Panc1 (cell line): Measurements from ENCODE around the gene AATK. TPM values are rescaled to one million over a fixed set of nuclear protein-coding genes. Genes with fewer than 3 reads are reported as not detected.

Experiments used
- ATAC-seq: fragments of 200-7000 bp; cut with Tn5 transposase; 2 replicates; pipeline ENCODE4 v1.9.1; 2020; ENCODE audit warnings: mild to moderate bottlenecking, moderate library complexity
- BruUV-seq: library from RNA; stranded (reverse); fragments of 400-500 nt; replicated peaks from 2 replicates; lab custom pipeline; 2021; lab: Mats Ljungman, UMichigan
- CTCF ChIA-PET: fragments of 300-600 bp; sonication (Branson Sonifier 250); formaldehyde crosslinking; loops from one replicate; lab custom pipeline; 2022; ENCODE audit warnings: antibody characterized with exemption; lab: Charles Lee
- POLR2A ChIA-PET: fragments of 300-600 bp; sonication (Branson Sonifier 250); formaldehyde crosslinking; loops from one replicate; lab custom pipeline; 2022; ENCODE audit warnings: antibody characterized with exemption; lab: Charles Lee
- DNase-seq: peaks from one replicate; pipeline ENCODE4 v3.0.0-alpha.2; 2010; ENCODE audit warnings: low read depth, low spot score
- H3K27ac ChIP-seq: 2 replicates; pipeline ENCODE4 v1.5.1; 2011; ENCODE audit warnings: mild to moderate bottlenecking, low read length, inconsistent platforms
- H3K27me3 ChIP-seq: fragments of 200-500 bp; sonication (Bioruptor generic); 2 replicates; pipeline ENCODE4 v1.6.0; 2014; ENCODE audit warnings: low read length, inconsistent platforms; ENCODE audit not compliant: control insufficient read depth, insufficient read depth
- H3K36me3 ChIP-seq: fragments of 200-500 bp; sonication (Bioruptor generic); 2 replicates; pipeline ENCODE4 v1.5.1; 2014; ENCODE audit warnings: inconsistent platforms, mild to moderate bottlenecking, low read length, moderate library complexity; ENCODE audit not compliant: control insufficient read depth, insufficient read depth
- H3K4me1 ChIP-seq: 2 replicates; pipeline ENCODE4 v1.5.1; 2011; ENCODE audit warnings: inconsistent platforms, mild to moderate bottlenecking, low read length, moderate library complexity; ENCODE audit not compliant: control insufficient read depth, insufficient read depth
- H3K4me3 ChIP-seq, 2 experiments: 2 replicates each; pipeline ENCODE4 v1.5.1; 2011 to 2012; ENCODE audit warnings: low read depth in 2 of 2, low read length in 2 of 2, mild to moderate bottlenecking in 2 of 2, inconsistent platforms in 1 of 2, moderate library complexity in 1 of 2
- H3K9me3 ChIP-seq: fragments of 200-500 bp; sonication (Bioruptor generic); 2 replicates; pipeline ENCODE4 v1.5.1; 2014; ENCODE audit warnings: low read depth, mild to moderate bottlenecking, inconsistent platforms, low read length, moderate library complexity; ENCODE audit not compliant: control insufficient read depth, insufficient read depth
- CTCF ChIP-seq: fragments of 450-650 bp; IDR thresholded peaks from 2 replicates; pipeline ENCODE4 v1.5.1; 2017; ENCODE audit warnings: mild to moderate bottlenecking
- POLR2AphosphoS5 ChIP-seq: IDR thresholded peaks from 2 replicates; pipeline ENCODE4 v1.6.1; 2012; ENCODE audit warnings: mild to moderate bottlenecking, low read depth, low read length, moderate library complexity
- REST ChIP-seq, 2 experiments: IDR thresholded peaks; 2 replicates each; pipeline ENCODE4 v1.6.1; 2011 to 2012; ENCODE audit warnings: low read depth in 2 of 2, control low read depth in 1 of 2, low read length in 1 of 2, mild to moderate bottlenecking in 1 of 2, moderate library complexity in 1 of 2; ENCODE audit not compliant: insufficient read depth in 1 of 2
- SIN3A ChIP-seq: IDR thresholded peaks from 2 replicates; pipeline ENCODE4 v1.6.1; 2012; ENCODE audit warnings: low read depth, mild to moderate bottlenecking, low read length, moderate library complexity, borderline replicate concordance; ENCODE audit not compliant: insufficient read depth
- TCF7L2 ChIP-seq: IDR thresholded peaks from 2 replicates; pipeline ENCODE4 v1.6.1; 2011; ENCODE audit warnings: mild to moderate bottlenecking, low read depth, low read length, inconsistent platforms
- in situ Hi-C: cut with HindIII; loops from 2 replicates; pipeline ENCODE4 v1.10.0; 2016; ENCODE audit warnings: low sequenced_read_pairs, low pct_unique_long_range_greater_than_20kb
- intact Hi-C: fragments of 100-400 bp; cut with micrococcal nuclease; formaldehyde crosslinking; loops from one replicate; pipeline ENCODE4 v1.10.0; 2022; ENCODE audit not compliant: unreplicated experiment
- total RNA-seq: library from RNA; stranded (reverse); gene quantifications from one replicate; pipeline ENCODE4 v1.2.1, GENCODE V29; 2021; ENCODE audit not compliant: unreplicated experiment

The AATK gene
- total RNA-seq, 1 experiment from 2014 or later: 3.7 TPM

- no peak for ATAC-seq
- Histone ChIP-seq H3K27me3 (no peaks in the 10 kb centered on the region), H3K4me1 (peaks cover 16% of the 10 kb centered on the region), H3K4me3 (no peak overlapping the region), H3K27ac (no peak overlapping the region), H3K9me3 (no peaks in the 10 kb centered on the region), H3K36me3 (no peaks in the 10 kb centered on the region)
- no peak for DNase-seq
- POLR2A ChIA-PET: no interaction called here
- in situ Hi-C loops: no loop called here
- BruUV-seq: no TSS peak
- intact Hi-C loops: no loop called here
- CTCF ChIA-PET: interaction anchor here (0.6 kb wide), 1 partner anchor 235 kb away, joined by 4 read pairs; no protein-coding TSS in a partner anchor
- TF ChIP-seq POLR2AphosphoS5 (no peak), TCF7L2 (no peak), SIN3A (no peak), CTCF (no peak), REST (IDR thresholded peaks at IDR 0.05; ENCODE audit: insufficient read depth in 1 of 2, low read depth in 2 of 2, low read length in 1 of 2) (no peak)
Observed at GRCh38 chr17:81125573-81126081, 40.4 kb downstream of the AATK start.

GRCh38 chr17:81124377-81124776 lies 41.6 kb downstream of the AATK start:
- in situ Hi-C loops: no loop called here
- Histone ChIP-seq H3K4me1 (peaks cover 16% of the 10 kb centered on the region), H3K4me3 (no peak overlapping the region), H3K36me3 (no peaks in the 10 kb centered on the region), H3K9me3 (no peaks in the 10 kb centered on the region), H3K27ac (no peak overlapping the region), H3K27me3 (no peaks in the 10 kb centered on the region)
- DNase-seq: no peak
- ChIA-PET CTCF (no interaction called here), POLR2A (no interaction called here)
- intact Hi-C loops: no loop called here
- ATAC-seq: no peak
- no TSS peak for BruUV-seq
- TF ChIP-seq REST (IDR thresholded peaks at IDR 0.05; ENCODE audit: insufficient read depth in 1 of 2, low read depth in 2 of 2, low read length in 1 of 2) (no peak), TCF7L2 (no peak), CTCF (no peak), POLR2AphosphoS5 (no peak), SIN3A (no peak)
